DMS53 (cell line): ENCODE results near the gene SIDT2.

Experiments used
- DNase-seq: peaks from one replicate; lab custom pipeline; 2025; lab: John Stamatoyannopoulos, UW

Gene SIDT2

DNA sequence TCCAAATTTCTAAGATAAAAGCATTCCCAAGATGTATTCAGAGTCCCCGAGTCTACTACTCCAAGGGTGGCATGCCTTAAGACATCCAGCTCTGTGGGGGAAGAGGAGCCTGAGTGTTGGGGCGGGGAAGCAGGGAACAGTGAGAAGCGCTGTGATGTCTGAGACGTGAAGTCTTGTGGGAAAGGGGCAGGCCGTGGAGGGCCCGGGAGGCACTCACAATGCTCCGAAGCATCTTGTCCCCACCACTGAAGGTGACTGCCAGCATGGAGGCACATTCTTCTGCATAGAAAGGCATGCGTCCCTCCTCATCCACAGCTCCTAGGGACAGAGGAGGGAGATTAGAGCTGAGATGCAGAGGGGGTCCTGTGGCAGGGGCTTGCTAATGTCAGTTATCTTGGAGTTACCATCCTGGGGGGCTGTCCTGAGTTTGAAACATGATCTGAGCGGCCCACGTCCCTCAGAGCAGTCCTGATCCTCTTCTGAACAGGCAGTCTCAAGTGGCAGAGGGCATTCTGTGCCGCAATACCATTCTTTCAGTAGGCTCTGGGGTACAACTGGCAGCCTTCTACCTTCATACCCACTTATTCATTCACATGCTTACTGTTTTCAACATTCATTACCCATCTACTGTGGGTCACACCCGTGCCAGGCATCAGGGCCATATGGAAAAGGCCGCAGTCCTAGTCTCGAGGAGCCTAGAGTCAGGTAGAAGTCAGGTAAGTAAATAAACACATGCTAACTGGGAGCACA, 44.6 kb downstream of the SIDT2 start:
- DNase-seq = no peak

DNA sequence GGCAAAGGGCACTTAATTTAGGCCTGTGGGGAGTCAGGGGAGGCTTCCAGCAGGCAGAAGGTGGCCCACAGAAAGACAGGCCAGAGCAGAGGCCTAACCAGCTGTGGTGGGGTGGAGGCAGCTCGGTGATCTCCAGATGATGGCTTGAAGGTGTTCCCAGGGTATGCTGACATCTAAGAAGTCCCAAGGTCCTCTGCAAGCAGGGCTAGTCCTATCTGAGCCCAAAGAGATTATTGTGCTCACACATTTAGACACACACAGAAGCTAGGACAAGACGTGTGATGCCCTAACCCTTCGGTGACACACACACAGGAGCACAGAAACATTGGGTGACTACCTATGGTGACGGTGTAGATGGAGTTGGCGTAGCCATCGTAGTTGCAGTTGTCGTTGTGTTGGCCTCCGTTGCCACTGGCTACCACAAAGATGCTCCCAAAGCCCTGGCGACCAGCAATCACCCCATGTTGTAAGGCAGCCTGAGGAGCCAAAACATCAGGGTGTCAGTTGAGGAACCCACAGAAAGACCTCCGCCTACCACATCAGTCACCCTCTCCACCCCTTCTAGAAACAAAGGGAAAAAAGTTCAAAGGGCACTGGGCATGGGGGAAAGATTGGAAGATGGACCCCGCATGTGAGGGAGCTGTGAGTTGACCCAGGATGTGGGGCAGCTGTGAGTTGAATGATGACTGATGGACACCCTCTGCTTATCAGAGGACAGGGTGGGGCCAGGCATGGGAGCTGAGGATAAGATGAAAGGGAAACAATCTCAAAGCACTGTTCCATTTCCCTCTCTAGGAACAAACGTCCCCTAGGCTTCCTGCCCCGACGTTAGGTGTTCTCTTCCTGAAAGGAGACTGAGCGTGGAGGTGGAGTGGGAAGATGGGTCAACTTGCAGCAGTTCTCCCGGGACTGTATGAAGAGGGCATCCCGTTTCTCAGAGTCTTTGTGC, 45.5 kb downstream of the SIDT2 start:
- DNase-seq = no peak

DNA sequence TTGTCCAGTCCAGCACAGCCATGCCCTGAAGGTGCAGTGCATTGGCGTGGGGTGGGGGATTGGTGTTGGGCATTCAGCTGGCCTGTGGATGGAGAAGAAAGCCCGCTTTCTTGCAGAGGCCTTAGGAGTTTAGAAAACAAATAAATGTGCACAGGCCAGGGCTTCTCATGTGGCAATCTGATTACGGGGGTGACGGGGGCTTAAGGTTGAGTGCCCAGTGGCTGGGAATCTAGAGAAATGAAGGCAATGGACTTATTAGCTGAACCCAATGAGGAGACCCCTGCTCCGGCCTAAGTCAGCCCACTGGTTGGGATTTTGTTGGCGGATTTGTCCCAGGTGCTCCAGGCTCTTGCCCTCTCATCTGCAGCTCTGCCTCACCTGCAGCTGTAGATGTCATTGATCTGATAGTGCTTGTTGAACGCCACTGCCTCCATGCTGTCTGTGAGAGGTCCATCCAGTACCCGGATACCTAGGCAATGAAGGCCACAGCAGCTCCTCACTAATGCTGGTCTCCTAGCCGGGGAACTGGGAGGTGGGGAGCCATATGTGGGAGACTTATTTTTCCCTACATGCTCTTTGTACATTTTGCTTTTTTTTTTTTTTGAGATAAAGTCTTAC, 47.1 kb downstream of the SIDT2 start:
- no peak for DNase-seq

DNA sequence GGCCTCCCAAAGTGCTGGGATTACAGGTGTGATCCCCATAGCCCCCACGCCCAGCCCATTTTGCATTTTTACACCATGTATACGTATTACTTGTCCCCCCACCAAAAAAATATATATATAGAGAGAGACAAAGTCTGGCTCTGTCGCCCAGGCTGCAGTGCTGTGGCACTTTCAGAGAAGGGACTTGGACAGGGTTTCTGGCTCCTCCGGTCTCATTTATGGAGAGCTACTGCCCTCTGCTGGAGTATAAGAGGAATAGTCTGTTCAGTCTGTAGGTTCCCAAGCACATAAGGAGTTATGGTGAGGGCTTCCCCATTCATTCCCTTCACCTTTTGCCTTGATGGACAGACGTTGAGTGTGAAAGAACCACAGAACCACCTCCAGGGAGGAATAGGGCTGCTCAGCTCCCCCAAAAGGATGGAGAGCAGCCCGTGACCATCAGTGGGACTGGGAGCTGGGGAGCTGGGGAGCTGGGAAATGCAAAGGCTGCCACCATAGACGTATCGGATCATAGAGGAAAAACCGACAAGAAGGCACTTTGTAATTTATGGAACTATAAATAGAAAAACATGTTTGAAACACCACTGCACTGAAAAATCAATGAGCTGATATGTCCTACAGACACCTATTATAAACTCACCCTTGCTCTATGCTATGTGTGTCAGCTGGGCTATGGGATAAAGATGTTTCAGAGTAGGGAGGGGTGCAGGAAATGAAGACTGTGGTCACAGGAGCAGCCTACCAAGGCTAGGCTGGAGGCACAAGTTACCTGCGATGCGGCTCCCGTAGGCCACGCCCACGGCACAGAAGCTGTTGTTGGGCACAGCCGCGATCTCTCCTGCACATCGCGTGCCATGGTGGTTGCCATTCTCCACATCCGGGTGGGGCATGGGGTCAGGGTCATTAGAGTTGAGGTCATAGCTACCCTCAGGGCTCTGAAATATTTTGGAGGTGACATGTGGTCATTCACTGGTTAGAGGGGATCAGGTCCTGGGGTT, 48.1 kb downstream of the SIDT2 start:
- DNase-seq = peak; percentile 91

DNA sequence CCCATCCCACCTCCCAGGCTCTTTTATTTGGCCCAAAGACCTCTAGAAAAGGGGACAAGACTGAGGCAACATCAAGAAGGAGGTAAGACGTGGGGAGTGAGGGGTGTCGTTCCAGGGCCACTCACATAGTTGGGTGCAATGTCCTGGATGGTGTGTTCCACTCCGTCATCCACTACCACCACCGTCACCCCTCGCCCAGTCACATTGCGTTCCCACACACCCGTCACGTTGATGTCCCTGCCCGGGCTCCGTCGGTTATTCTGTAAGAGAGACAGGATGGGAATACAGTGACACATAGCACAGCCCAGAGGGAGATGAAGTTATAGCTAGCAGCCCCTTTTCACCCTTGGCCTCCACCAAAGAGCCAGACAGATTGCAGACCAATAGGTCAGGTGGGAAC, 49.5 kb downstream of the SIDT2 start:
- DNase-seq = no peak

DNA sequence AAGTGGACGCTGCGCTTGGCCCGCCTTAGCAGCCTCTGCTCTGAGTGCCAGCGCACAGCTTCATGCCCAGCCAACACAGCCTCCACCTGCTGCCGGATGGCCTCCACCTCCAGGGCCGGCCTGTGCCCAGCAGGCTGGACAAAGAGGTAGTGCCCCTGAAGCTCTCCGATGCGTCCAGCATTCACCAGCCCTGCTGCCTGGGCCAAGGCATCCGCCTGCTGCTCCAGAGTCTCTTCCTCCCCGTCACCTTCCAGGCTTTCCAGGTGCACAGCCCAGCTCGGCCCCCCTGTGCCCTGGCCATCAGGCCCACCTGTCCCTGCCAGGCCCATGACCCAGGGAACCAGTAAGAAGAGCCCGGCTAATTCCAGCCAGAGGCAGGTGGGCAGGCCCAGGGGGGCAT, 50.9 kb downstream of the SIDT2 start:
- no peak for DNase-seq

DNA sequence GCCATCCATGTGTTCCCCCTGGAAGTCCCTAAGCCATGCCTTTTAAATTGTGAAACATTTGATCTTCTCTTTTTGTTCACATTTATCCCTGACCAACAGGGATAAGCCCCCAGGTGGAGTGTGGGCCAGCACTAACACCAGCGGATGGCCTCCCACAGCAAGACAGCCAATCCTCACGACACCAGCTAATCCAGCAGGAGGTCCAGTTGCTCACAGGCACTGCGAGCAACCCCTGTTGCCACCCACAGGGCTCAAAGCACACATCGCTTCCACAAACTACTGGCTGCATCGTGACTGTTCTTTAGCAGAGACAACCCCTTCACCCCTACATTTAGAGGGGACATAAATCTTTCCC, 51.4 kb downstream of the SIDT2 start:
- no peak for DNase-seq

DNA sequence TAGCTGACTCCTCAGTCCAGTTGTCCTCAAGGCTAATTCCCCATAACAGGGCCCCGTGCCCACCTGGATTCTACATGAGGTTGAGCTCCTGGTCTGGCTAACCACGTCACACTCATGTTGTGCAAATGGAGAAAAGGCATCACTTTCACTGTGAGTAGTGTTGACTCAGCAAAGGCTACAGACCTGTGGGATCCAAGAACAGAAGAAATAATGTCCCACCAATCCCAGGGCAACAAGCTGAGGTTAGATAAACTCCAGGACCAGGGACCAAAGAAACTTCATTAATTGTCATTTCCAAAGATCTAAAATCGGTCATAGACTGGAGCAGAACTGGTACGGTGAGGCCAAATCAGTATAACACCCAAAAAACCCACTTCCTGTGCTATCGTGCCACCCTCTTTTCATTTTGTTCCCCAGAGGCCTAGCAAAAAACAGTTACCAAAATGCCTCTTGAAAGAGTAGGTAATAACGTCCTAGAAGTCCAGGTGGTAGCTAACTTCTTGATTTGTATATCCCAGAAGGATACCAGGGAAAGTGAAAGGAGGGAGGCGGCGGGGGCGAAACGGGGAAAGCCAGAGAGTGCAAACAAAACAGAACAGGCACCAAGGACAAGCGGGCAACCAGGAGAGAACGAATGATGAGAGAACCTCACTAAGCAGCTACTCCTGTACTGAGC, 51.9 kb downstream of the SIDT2 start:
- no peak for DNase-seq

DNA sequence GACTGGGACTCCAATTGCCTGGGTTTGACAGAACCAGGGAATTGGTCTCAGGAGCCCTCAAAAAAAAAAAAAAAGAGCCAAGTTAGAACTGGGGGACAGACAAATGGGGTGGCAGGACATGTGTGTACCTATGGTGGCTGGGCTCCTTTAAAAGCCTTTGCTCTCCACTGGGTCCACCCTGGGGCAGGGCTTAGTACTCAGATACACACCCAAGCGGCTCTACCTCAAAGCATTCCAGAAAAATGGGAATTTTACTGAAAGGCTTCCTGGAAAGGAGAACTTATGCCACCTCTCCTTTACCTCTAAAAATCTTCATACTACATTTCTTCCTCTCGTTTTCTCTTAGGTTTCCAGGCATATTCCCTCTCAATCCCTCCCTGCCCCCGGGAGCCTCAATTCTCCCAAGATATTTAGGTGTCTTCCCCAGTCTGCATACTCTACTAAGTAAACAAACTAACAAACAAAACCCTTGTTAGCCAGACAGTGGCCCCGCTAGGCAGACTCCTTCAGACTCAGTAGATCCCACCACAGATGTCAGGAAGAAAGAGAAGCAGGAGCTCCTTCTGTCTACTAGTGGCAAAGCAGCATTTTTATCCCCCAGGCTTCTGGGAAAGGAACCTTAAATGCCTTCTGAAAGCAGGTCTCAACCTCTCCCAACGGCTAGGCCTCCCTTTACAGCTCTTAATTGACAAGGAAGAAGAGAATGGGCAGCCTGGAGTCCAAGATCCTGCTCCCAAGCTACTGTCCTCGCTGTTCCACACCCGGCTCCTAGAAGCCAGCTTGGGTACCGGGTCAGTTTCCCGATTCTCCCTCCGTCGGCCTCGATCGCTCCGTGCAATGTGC, 52.7 kb downstream of the SIDT2 start:
- peak; percentile 46 for DNase-seq

DNA sequence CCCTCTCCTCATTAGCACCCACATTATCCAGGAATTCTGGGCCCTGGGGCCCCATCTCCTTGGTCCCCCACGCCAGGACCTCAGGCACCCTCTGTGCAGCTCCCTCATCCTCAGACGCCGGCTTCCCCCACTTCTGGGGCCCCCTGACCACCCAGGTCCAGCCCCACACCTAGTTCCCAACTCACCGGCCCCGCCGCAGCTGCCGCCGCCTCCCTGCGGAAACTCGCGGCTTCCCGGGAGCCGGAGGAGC, 53.2 kb downstream of the SIDT2 start, which contains the start of gene PCSK7:
PCSK7 (minus strand) TSS at position 232 of the 250 bp plus-strand sequence. CDS start 2,229 bp downstream, outside the sequence.
- DNase-seq = no peak

DNA sequence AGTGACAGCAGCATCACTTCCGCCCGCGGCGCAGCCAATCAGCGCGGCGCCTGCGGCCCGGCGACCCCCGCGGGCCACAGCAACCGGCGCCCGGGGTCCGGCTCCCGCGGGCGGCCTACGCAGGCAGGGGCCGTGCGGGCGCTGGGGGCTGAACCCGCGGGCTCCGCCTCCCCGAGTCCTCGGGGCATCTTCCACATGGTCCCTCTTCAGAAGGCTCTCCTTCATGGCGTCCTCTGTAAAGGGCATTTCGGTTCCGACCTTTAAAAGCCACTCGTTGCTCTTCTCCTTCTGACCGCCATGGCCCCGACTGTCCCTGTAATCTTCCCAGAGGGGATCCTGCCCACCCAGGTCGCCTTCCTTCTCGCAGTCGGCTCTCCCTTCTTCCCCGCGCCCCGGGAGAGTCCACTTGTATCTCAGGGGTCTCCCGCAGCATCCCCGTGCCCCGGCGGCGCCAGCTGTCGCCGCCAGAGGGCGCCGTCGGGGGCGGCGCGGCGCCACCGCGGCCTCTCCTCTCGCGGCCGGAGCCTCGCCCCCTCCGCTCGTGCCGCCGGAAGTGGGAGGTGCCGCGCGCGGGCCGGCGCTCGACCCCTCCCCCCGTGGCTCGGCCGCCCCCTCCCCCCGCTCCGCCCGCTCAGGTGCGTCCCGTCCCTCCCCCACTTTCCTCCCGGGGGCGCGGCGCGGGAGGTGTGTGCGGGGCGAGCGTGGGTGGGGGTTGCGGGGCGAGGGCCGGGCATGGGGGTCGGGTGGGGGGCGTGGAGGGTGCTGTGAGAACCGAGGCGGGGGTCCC, 53.7 kb downstream of the SIDT2 start, which contains the start of gene RNF214:
RNF214 (plus strand) TSS at position 580 of the 787 bp plus-strand sequence. CDS start 1,602 bp downstream, outside the sequence.
- peak; percentile 91 for DNase-seq

DNA sequence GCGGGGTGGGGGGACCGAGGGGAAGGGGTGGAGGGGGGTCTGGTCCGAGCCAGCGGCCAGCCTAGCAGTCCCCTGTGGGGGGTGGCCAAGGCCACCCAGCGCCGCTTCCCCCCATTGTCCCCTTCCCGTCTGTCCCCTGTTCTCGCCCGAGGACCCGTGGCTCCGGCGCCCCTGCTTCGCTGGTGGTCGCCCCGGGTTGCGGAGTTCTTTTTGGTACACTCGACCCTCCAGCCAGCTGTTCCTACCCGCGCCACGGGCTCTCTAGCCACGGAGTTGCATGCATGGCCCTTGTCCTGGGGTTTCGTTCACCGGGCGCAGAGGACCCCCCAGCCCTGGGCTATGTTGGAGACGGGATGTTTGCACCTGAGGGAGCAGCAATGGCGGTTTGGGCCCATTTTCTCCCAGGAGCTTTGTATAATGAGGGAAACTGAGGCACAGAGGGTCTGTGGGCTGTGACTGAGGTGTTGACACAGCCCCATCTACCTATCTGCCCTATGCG, 54.4 kb downstream of the SIDT2 start:
- peak; percentile 37 for DNase-seq

DNA sequence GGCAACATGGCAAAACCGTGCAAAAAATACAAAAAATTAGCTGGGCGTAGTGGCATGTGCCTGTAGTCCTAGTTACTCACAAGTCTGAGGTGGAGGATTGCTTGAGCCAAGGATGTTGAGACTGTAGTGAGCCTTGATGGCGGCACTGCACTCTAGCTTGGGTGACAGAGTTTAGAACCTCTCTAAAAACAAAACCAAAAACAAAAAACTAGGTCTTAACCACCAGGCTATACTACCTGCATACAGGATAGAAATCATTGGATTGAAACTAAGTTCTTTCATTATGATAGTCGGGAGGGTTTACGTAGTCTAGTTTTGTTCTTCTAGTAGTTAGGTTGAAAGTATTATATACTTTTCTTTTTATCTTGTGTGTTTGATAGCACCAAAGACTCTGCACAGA, 59.7 kb downstream of the SIDT2 start:
- no peak for DNase-seq

DNA sequence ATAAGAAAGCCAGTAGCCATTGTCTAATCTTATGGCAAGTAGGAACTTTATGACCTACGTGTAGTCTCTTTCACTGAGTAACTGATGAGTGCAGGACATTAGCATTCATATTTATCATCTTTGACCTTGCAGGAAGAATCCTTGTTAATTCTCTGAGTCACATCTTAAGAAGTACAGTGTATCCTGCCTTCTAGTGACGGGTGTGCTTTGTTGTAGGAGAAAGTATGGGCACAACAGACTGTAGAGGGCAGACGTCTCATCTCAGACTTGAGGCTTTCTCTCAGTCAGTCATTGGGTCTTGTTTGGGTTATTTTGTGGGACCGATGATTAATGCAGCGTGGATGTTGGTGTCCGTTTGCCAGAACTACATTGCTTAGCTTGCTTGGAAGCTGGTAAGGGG, 60.8 kb downstream of the SIDT2 start:
- DNase-seq = no peak
